PC-3 (cell line): ENCODE results near the gene RPL27. TPM values are rescaled to one million over a fixed set of nuclear protein-coding genes. Genes with fewer than 3 reads are reported as not detected.

ENCODE experiments used
- ATAC-seq: fragments of 200-7000 bp; cut with Tn5 transposase; 2 replicates; pipeline ENCODE4 v1.9.1; 2020; ENCODE audit warnings: mild to moderate bottlenecking, moderate library complexity
- BruUV-seq: library from RNA; stranded (reverse); fragments of 400-500 nt; replicated peaks from 2 replicates; lab custom pipeline; 2021; lab: Mats Ljungman, UMichigan
- CTCF ChIA-PET: fragments of 300-600 bp; sonication (Branson Sonifier 250); formaldehyde crosslinking; loops from one replicate; lab custom pipeline; 2022; ENCODE audit warnings: antibody characterized with exemption; lab: Charles Lee
- POLR2A ChIA-PET: fragments of 300-600 bp; sonication (Branson Sonifier 250); formaldehyde crosslinking; loops from one replicate; lab custom pipeline; 2022; ENCODE audit warnings: antibody characterized with exemption; ENCODE audit not compliant: unreplicated experiment; lab: Charles Lee
- DNase-seq: peaks from one replicate; pipeline ENCODE4 v3.0.0-alpha.2; 2015
- H2AFZ ChIP-seq: fragments of 300-600 bp; sonication (generic); 2 replicates; pipeline ENCODE4 v1.6.0; 2016; ENCODE audit warnings: antibody characterized with exemption, low read length
- H3F3A ChIP-seq: fragments of 300-600 bp; sonication (generic); one replicate; pipeline ENCODE4 v1.6.0; 2017; ENCODE audit warnings: antibody characterized with exemption, low read length, control low read depth, mild to moderate bottlenecking; ENCODE audit not compliant: unreplicated experiment
- H3K27ac ChIP-seq: fragments of 300-600 bp; sonication (generic); 2 replicates; pipeline ENCODE4 v1.5.1; 2016; ENCODE audit warnings: mild to moderate bottlenecking, low read length
- H3K27me3 ChIP-seq: fragments of 300-600 bp; sonication (generic); 2 replicates; pipeline ENCODE4 v1.6.1; 2016; ENCODE audit warnings: low read length, mixed read lengths
- H3K36me3 ChIP-seq: fragments of 300-600 bp; sonication (generic); 2 replicates; pipeline ENCODE4 v1.6.1; 2016; ENCODE audit warnings: low read depth, mixed run types, low read length, mixed read lengths
- H3K4me1 ChIP-seq: fragments of 300-600 bp; sonication (generic); 2 replicates; pipeline ENCODE4 v1.5.1; 2016; ENCODE audit warnings: low read length; ENCODE audit not compliant: insufficient read depth
- H3K4me2 ChIP-seq: fragments of 300-600 bp; sonication (generic); 2 replicates; pipeline ENCODE4 v1.6.0; 2016; ENCODE audit warnings: low read length
- H3K4me3 ChIP-seq: fragments of 300-600 bp; sonication (generic); 2 replicates; pipeline ENCODE4 v1.5.1; 2016; ENCODE audit warnings: mild to moderate bottlenecking, low read length, mixed read lengths
- H3K79me2 ChIP-seq: fragments of 300-600 bp; sonication (generic); 2 replicates; pipeline ENCODE4 v1.6.1; 2017; ENCODE audit warnings: low read length, mixed read lengths
- H3K9ac ChIP-seq: fragments of 300-600 bp; sonication (generic); 2 replicates; pipeline ENCODE4 v1.6.0; 2016; ENCODE audit warnings: mild to moderate bottlenecking, low read length
- H3K9me2 ChIP-seq: fragments of 300-600 bp; sonication (generic); replicated peaks from 2 replicates; pipeline ENCODE4 v1.6.1; 2016; ENCODE audit warnings: mixed run types, low read length, mixed read lengths
- H3K9me3 ChIP-seq: fragments of 300-600 bp; sonication (generic); 2 replicates; pipeline ENCODE4 v1.6.1; 2016; ENCODE audit warnings: low read length, mixed read lengths
- H4K20me1 ChIP-seq: fragments of 300-600 bp; sonication (generic); 2 replicates; pipeline ENCODE4 v1.6.1; 2016; ENCODE audit warnings: low read length, mixed read lengths
- EZH2 ChIP-seq: fragments of 300-600 bp; sonication (generic); IDR thresholded peaks from one replicate; pipeline ENCODE4 v1.6.1; 2017; ENCODE audit warnings: antibody characterized with exemption, mild to moderate bottlenecking, low read length; ENCODE audit not compliant: unreplicated experiment
- EZH2phosphoT487 ChIP-seq: fragments of 300-600 bp; sonication (generic); IDR thresholded peaks from 2 replicates; pipeline ENCODE4 v1.6.1; 2018; ENCODE audit warnings: mild to moderate bottlenecking, antibody characterized with exemption, low read length, borderline replicate concordance
- intact Hi-C: fragments of 100-400 bp; cut with micrococcal nuclease; formaldehyde crosslinking; loops from 2 replicates; pipeline ENCODE4 v1.9.0; 2023
- total RNA-seq: library from RNA; depleted of rRNA; stranded (reverse); fragments of >200 nt; gene quantifications from 2 replicates; pipeline ENCODE4 v1.2.3, GENCODE V29; 2014; rRNA removed
- TF ChIP-seq, protein P1 (sequence below): fragments of 300-600 bp; sonication (generic); conservative IDR thresholded peaks from 2 replicates; pipeline ENCODE4 v1.5.1; 2017; ENCODE audit warnings: antibody characterized with exemption, low read depth, mild to moderate bottlenecking, low read length

The RPL27 gene
- total RNA-seq, 1 experiment from 2014 or later, result 784 TPM

DNA sequence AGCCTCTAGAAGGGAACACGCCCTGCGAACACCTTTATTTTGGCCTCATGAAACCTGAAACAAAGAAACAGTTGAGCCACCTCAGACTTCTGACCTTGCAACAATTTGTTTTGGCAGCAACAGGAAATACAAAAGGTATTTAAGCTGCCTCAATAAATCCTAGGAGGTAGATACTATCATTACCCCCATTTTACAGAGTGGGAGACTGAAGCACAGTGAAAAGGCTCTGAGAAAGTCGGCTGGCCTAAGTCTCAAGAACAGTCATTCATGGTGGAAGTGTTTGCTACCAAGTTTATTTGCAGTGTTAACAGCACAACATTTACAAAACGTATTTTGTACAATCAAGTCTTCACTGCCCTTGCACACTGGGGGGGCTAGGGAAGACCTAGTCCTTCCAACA is 45.8 kb downstream of the RPL27 start:
- POLR2A ChIA-PET, result no interaction called here
- CTCF ChIA-PET, result no interaction called here

DNA sequence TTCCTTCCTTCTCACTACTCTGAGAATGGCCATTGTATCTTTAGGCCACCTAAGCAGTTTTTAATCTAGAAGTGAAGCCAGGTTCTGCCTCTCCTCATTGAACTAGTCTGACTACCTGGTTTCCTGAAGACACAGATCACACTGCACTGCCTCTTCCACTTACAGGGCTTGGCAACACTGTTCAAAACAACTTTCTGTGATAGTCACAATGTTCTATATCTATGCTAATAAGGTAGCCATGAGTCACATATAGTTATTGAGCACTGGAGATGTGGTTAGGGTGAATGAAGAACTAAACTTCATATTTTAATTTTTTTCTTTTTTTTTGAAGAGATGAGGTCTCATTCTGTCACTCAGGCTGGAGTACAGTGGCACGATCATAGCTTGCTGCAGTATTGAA is 53.8 kb downstream of the RPL27 start:
- H3K9me3 ChIP-seq, result no peaks in the 10 kb centered on the region
- TF ChIP-seq EZH2 (no peak), EZH2phosphoT487 (no peak)
- TF ChIP-seq, protein P1, sequence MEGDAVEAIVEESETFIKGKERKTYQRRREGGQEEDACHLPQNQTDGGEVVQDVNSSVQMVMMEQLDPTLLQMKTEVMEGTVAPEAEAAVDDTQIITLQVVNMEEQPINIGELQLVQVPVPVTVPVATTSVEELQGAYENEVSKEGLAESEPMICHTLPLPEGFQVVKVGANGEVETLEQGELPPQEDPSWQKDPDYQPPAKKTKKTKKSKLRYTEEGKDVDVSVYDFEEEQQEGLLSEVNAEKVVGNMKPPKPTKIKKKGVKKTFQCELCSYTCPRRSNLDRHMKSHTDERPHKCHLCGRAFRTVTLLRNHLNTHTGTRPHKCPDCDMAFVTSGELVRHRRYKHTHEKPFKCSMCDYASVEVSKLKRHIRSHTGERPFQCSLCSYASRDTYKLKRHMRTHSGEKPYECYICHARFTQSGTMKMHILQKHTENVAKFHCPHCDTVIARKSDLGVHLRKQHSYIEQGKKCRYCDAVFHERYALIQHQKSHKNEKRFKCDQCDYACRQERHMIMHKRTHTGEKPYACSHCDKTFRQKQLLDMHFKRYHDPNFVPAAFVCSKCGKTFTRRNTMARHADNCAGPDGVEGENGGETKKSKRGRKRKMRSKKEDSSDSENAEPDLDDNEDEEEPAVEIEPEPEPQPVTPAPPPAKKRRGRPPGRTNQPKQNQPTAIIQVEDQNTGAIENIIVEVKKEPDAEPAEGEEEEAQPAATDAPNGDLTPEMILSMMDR, result no peak
- CTCF ChIA-PET, result no interaction called here
- ATAC-seq (no peak), DNase-seq (no peak)
- no peaks in the 10 kb centered on the region for H3K27me3 ChIP-seq
- intact Hi-C loops, result no loop called here
- H3K27ac ChIP-seq, result no peak overlapping the region
- no peaks in the 10 kb centered on the region for H3K4me1 ChIP-seq
- no peak overlapping the region for H3K9ac ChIP-seq
- POLR2A ChIA-PET, result no interaction called here
- peaks cover 3% of the 10 kb centered on the region; the same call in 1 of the 2 replicates for H3K36me3 ChIP-seq
- no peaks in the 10 kb centered on the region for H4K20me1 ChIP-seq
- BruUV-seq, result no TSS peak
- H3K9me2 ChIP-seq, result no peaks in the 10 kb centered on the region
- no peaks in the 10 kb centered on the region for H3F3A ChIP-seq
- H2AFZ ChIP-seq, result no peak overlapping the region
- H3K79me2 ChIP-seq, result no peaks in the 10 kb centered on the region
- no peak overlapping the region for H3K4me3 ChIP-seq
- no peak overlapping the region for H3K4me2 ChIP-seq

More for the DNA sequence above, 45.8 kb downstream of the RPL27 start:
- H3K9me2 ChIP-seq, result no peaks in the 10 kb centered on the region
- ATAC-seq, result no peak
- H3K4me3 ChIP-seq, result no peak overlapping the region
- H3K4me2 ChIP-seq, result no peak overlapping the region
- intact Hi-C loops, result no loop called here
- no TSS peak for BruUV-seq
- no peak overlapping the region for H3K9ac ChIP-seq
- no peaks in the 10 kb centered on the region for H3F3A ChIP-seq
- TF ChIP-seq EZH2, result no peak
- H3K36me3 ChIP-seq, result no peaks in the 10 kb centered on the region; the same call in 1 of the 2 replicates
- no peak for DNase-seq
- no peak overlapping the region for H3K27ac ChIP-seq
- no peaks in the 10 kb centered on the region for H4K20me1 ChIP-seq
- H3K4me1 ChIP-seq, result no peaks in the 10 kb centered on the region
- no peaks in the 10 kb centered on the region for H3K9me3 ChIP-seq
- H3K27me3 ChIP-seq, result no peaks in the 10 kb centered on the region
- H2AFZ ChIP-seq, result no peak overlapping the region
- no peaks in the 10 kb centered on the region for H3K79me2 ChIP-seq

Other genes with a start within 250 kb of the RPL27 start
- gene RAMP2, start 237.2 kb upstream of the RPL27 start, total RNA-seq, result not detected in 2 replicates
- gene VPS25, start 225.0 kb upstream of the RPL27 start, total RNA-seq, result 56.7 and 62.0 TPM in 2 replicates
- 13.0 and 17.4 TPM in 2 replicates for gene WNK4, start 217.8 kb upstream of the RPL27 start, total RNA-seq
- 44.6 and 49.6 TPM in 2 replicates for gene COA3, start 199.7 kb upstream of the RPL27 start, total RNA-seq
- gene CNTD1, start 199.6 kb upstream of the RPL27 start, total RNA-seq, result not detected in 2 replicates
- gene BECN1, start 174.1 kb upstream of the RPL27 start, total RNA-seq, result 84.0 and 93.7 TPM in 2 replicates
- gene PSME3, start 165.0 kb upstream of the RPL27 start, total RNA-seq, result 107 and 123 TPM in 2 replicates
- 0.63 and 1.4 TPM in 2 replicates for gene AOC2, start 153.8 kb upstream of the RPL27 start, total RNA-seq
- 0.26 and 0.35 TPM in 2 replicates for gene AOC3, start 147.2 kb upstream of the RPL27 start, total RNA-seq
- not detected in 2 replicates for gene G6PC1, start 97.6 kb upstream of the RPL27 start, total RNA-seq
- gene AARSD1, start 34.0 kb upstream of the RPL27 start, total RNA-seq, result 32.5 and 34.7 TPM in 2 replicates
- gene PTGES3L, start 18.3 kb upstream of the RPL27 start, total RNA-seq, result 0.52 and 0.55 TPM in 2 replicates
- gene RUNDC1, start 17.9 kb upstream of the RPL27 start, total RNA-seq, result 9.5 and 15.6 TPM in 2 replicates
- 8.7 and 12.3 TPM in 2 replicates for gene IFI35, start 8.4 kb downstream of the RPL27 start, total RNA-seq
- gene VAT1, start 24.0 kb downstream of the RPL27 start, total RNA-seq, result 62.4 and 68.1 TPM in 2 replicates
- gene RND2, start 26.8 kb downstream of the RPL27 start, total RNA-seq, result 0.12 and 0.29 TPM in 2 replicates
- 31.8 and 36.3 TPM in 2 replicates for gene BRCA1, start 126.9 kb downstream of the RPL27 start, total RNA-seq
- 24.1 and 30.0 TPM in 2 replicates for gene NBR1, start 172.8 kb downstream of the RPL27 start, total RNA-seq
- gene TMEM106A, start 213.5 kb downstream of the RPL27 start, total RNA-seq, result not detected in 2 replicates
- not detected in 2 replicates for gene CCDC200, start 230.2 kb downstream of the RPL27 start, total RNA-seq
- not detected in 2 replicates for gene RNU2-1, start 235.6 kb downstream of the RPL27 start, total RNA-seq